HG03025 (cell line): Measurements from ENCODE around the gene ABCB9.
A peak's percentile ranks its signal among the peaks of the same experiment; 100 is the strongest.
"Not testable (repeated sequence)": the region's sequence is repeated elsewhere in the genome, so short reads cannot be mapped to it uniquely, and the experiment has no call there.

ENCODE experiments used
- ATAC-seq: cut with Tn5 transposase; IDR thresholded peaks from one replicate; pipeline ENCODE4 v1.9.1; 2021; ENCODE audit warnings: mild to moderate bottlenecking, moderate library complexity; ENCODE audit not compliant: unreplicated experiment, low FRiP score

The ABCB9 gene

GRCh38 chr12:122903693-122904034, 62.6 kb downstream of the ABCB9 start:
- ATAC-seq = no peak

DNA sequence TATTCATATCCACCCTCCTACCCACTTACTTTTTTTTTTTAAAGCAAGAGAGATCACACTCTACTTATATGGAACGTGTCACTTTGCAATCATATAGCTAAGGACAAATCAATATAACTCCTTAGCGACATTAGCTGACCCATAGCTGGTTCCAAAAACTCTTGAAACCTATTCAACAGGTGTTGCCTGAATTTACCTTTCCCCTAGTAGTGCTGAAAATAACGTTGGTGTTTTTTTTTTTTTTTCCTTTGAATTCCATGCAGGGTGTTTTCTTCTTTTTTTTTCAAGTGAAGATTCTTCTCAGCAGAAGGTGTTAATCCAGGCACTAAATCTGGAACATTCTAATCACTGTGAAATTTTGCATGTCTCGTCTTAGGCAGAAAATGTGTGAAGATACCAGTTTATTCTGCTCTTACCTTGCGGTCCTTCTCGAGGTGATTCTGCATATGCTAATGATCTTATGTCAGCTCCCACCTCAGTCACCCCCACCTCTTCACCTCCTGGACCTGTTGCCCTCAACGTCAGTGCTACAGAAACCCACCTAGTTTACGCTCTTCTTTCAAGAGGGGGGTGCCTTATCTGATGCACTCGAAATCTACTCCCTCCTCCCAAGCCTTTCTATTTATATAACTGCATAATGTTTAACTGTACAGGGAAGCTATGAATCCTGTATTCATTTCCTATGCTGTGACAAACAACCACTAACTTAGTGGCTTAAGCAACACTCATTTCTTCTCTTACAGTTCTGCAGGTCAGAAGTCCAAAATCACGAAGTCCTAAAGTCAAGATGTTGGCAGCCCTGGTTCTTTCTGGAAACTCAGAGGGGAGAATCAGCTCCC, 63.2 kb downstream of the ABCB9 start:
- no peak for ATAC-seq

GRCh38 chr12:122899887-122900286, 66.4 kb downstream of the ABCB9 start:
- no peak for ATAC-seq

DNA sequence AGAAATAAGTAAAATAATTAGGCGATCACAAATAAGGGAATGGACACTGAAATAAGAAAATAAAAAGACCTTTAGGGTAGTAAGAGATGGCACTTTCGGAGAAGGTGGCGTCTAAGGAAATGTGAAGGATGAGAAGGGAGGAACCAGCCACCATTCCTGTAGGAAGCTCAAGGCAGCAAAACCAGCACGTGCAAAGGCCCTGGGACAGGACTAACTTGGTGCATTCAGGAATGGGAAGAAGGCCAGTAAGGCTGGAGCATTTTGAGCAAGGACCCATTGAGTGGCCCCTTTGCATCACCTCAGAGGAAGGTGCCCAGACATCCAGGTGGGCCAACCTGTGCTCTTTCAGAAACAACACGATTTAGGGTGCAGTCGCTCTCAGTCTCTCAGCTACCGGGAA, 69.6 kb downstream of the ABCB9 start:
- no peak for ATAC-seq

DNA sequence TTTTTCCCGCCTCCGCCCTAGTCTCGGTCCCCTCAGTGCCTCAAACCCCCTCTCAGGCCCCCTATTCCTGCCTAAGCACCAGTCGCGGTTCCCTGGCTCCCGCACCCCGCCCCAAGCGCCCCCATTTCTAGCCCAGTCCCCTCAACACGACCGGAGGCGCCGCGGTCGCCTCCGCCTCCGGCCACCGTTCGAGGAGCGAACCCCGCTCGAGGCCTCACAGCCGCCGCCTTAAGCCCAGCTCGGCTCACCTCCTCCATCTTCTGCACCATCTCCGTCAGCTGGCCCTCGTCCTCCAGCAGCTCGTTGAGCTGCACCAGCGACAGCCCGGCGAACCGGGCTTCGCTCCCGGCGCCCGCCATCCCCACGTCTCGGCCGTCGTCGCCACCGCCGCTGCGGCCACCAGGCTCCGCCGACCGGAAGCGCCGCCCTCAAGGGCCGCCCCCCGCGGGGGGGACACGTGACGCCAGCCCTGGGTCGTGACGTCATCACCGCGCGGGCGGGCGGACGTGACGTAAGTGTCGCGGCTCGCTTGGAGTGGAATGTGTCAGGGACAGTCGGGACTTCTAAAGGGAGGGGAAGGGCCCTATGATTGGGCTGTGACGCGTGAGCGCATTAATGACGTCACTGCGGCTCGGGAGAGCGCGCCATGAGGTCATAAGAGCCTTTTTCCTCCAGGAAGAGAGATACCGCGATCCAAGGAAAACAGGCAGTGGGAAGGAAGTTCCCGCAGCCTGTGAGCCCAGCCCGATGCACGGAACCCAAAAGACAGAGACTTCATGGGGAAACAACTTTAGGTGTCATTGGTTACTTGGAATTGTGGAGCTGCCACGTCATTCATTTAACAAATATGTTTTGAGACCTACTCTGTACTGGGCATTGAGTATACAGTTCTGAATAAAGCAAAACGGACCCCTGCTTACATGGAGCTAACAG, 70.3 kb downstream of the ABCB9 start, which contains the start of gene VPS37B:
Gene VPS37B (minus strand): TSS at position 421 of the 933 bp plus-strand sequence. CDS start 62 bp downstream, at position 359.
- ATAC-seq = no peak

DNA sequence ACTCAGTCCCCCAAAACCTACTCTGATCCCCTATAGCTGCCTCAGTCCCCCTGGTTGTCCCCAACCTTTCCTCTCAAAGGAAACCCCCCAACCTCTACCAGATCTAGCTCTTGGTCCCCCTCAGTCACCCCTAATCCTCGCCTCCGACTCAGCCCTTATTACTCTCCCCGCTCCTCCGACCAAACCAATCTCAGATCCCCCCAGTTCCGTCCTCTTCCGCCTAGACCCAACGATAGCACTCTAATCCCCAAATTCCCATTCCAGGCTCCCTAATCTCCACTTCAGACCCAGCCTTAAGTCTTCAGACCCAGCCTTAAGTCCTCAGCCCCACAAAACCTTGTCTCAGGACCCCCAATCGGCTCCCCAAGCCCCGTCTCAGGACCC, 71.0 kb downstream of the ABCB9 start:
- no peak for ATAC-seq

- ATAC-seq = no peak
Observed at GRCh38 chr12:122894193-122895121, 71.8 kb downstream of the ABCB9 start.

- ATAC-seq = no peak
Observed at GRCh38 chr12:122893208-122894153, 72.8 kb downstream of the ABCB9 start.

- not testable (repeated sequence) for ATAC-seq
Observed at GRCh38 chr12:122892724-122893123, 73.5 kb downstream of the ABCB9 start.

GRCh38 chr12:122891661-122892525, 74.4 kb downstream of the ABCB9 start:
- no peak for ATAC-seq

DNA sequence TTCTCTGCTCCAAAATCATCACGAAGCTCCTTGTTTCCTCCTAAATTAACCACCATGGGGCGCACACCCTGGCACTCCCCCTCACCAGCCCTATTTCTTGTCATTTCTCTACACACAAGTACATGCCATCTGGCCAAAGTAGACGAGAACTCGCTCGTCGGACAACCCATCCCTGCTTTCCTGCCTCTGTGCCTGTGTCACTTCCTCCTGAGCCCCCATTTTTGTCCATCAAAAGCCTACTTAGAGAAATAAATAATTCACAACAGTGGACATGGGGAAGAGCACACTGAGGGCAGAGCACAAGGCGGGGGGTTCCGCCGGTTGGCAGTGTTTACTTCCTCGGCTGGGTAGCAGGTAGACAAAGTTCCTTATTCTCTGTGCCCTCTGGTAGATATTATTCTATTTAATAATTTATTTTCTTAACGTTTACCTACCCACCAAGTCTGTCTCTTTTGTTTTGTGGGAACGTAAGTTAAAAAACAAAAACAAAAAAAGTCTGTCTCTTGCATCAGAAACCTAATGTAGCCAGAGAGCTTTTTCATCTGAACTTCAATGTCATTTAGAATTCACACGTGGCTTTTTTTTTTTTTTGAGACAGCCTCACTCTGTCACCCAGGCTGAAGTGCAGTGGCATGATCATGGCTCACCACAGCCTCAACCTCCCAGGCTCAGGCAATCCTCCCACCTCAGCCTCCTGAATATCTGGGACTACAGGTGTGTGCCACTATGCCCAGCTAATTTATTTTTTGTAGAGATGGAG, 76.3 kb downstream of the ABCB9 start:
- no peak for ATAC-seq

DNA sequence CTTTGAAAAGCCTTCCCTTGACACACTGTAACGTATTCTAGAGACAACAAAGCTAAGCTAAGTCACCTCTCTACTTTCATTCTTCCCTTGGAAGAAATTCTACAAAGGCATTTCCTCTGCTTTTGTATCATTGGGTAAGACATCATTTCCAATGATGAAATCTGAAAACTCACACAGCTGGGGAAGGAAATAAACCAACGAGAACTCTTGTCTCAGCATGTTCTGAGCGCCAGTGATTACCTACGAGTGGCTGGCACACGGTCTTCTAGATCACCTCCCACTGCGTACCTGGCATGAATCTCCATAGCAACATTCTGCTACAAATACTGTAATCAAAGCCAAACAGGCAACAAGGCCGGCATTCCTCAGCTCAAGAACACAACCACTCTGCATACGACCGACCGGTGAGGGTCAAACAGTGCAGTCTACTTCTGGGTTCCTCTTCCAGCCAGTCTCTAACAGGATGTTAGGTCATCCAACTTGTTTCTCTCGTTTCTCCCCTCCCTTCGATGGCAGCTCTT, 78.0 kb downstream of the ABCB9 start:
- ATAC-seq = no peak

DNA sequence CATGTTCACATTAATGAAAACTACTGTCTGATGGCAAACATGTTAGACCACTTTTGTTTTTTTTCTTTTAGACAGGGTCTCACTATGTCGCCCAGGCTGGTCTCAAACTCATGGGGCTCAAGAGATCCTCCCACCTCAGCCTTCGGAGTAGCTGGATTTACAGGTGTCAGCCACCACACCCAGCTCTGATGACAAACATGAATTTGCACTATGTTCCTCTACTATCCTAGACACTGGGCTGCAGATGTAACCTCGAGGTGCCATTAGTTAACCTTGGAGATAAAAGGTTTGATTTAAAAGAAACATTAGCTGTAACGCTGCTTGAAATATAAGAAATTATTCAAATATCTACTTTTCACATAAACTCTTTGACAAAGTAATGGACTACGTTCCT, 78.4 kb downstream of the ABCB9 start:
- ATAC-seq = no peak

- peak; percentile 86 for ATAC-seq
Observed at GRCh38 chr12:122886851-122887818, 79.1 kb downstream of the ABCB9 start.

- ATAC-seq = no peak
Observed at GRCh38 chr12:122886161-122886560, 80.1 kb downstream of the ABCB9 start.

GRCh38 chr12:122884860-122885259, 81.4 kb downstream of the ABCB9 start:
- no peak for ATAC-seq
